DMS 273 (cell line): Measurements from ENCODE around the gene IQSEC2.

Experiments
- DNase-seq: peaks from one replicate; lab custom pipeline; 2025; ENCODE audit not compliant: unreplicated experiment; lab: John Stamatoyannopoulos, UW

The IQSEC2 gene

DNA sequence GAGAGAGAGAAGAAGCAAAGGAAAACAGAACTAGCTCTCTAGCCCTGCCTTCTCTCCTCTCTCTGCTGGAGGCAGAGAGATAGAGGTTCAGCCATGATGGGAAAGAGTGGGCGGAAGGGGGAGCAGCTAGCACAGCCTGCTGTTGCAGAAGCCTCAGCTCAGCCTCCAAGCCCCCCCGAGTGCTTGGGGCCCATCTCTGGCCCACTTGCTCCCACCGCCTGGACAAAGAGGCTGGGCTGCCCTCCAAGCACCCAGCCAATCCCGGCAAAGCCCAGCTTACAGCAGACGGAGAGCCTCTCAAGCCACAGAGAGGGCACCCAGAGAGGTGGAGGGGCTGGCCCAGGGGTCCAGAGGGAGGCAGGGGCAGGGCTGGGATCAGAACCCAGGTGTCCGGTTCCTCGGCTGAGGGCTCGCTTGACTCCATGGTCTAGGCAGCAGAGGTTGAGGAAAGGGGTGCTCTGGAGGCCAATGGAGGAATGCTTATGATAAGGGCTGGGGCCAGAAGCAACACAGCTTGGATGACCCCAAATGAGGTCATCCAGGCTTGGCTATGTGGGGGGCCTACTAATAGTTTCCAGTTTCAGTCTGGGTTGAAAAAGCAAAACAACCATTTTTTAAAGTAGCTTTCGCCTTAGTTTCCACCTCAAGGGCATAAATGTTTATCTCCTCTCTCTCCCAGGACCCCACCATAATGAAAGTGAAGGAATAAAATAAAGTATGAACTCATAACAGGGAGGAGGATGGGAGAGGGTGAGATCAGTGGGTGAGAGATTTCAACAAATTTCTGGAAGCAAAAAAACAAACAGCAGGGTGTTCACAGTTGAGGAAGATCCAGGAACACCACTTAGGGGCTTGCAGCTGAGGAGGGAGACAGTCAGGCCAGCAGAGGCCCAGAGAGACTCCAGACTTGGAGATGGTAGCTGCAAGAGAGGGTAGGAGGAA lies 24.9 kb upstream of the IQSEC2 start:
- no peak for DNase-seq

DNA sequence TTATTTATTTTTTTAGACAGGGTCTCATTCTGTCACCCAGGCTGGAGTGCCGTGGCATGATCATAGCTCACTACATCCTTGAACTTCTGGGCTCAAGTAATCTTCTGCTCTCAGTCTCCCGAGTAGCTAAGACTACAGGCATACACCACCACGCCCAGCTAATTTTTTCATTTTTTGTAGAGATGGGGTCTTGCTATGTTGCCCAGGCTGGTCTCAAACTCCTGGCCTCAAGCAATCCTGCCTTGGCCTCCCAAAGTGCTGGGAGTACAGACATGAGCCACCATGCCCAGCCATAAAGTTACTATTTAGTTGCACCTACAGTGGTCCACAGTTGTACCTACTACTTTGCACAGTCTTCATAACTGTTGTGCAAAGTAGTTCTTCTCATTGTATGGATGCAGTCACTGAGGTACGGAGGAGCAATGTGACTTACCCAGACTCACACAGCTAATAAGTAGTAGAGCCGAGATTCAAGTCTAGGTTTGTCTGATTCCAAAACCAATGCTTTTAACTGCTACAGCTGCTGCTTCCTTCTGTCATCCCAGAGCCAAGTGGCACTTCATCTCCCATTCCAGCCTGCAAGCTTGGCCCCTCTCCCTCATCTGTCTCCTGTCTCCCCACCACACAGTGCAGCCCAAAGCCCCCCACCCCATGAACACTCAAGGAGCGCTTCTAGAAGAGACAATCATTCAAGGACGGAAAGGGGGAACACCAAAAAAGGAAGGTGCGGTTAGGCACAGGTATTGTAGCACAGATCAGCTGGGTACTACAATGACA lies 24.0 kb upstream of the IQSEC2 start:
- no peak for DNase-seq

DNA sequence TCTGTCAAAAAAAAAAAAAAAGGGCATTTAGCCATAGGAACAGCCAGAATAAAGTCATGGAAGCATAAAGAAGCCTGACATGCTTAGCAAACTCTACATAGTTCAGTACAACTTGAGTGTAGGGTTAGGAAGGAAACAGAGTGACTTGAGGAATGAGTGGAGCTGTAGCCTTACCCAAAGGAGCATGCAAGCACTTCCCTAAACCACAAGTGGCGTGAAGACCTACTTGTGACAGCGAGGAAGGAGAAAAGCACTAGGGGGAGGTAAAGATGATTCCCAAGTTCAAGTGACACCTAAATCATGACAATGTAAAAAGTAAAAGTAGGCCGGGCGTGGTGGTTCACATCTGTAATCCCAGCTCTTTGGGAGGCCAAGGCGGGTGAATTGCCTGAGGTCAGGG lies 21.8 kb upstream of the IQSEC2 start:
- DNase-seq = no peak

DNA sequence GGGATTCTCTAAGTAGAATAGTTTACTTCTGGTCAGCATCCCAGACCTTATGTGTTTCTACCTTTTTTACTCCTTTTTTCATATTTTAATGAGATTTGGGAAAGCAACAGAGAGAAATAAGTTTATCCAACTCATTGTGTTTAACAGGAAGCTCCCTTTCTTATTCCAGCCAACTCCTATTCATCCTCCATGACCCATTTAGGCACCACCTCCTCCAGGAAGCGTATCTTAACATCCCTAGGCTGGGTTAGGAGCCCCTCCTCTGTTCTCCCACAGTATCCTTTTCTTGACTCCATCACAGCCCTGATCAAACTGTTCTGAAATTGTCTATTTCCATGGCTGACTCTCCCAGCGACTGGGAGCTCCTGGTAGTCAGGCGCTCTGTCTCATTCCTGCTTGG lies 18.8 kb upstream of the IQSEC2 start:
- DNase-seq = no peak

DNA sequence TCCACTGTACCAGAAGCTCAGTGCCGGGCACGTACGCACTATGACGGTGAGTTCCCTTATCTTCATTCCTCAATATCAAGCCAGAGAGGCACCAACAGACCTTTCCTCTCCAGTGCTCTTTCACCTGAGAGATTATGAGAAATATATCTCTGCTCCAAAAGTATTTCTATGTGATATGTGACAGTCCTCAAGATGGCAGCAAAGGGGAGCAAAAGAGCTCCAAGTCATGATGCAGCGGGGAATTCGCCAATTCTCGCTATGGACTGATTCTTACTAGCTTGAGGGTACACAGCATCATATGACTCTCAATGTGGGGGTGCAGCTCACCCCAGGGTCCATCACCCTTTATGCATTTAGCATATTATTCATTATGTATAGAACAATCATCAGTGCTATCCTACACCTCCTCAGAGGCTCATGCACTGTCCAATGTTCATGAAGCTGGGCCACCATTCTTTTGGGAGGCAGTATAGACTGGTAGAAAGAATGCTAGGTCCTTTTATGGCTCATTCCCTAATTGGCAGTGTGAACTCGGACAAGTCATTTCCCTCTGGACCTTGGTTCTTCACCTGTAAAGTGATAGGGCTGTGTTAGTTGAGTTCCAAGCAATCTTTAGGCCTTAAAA lies 12.8 kb upstream of the IQSEC2 start:
- peak; percentile 56 for DNase-seq

DNA sequence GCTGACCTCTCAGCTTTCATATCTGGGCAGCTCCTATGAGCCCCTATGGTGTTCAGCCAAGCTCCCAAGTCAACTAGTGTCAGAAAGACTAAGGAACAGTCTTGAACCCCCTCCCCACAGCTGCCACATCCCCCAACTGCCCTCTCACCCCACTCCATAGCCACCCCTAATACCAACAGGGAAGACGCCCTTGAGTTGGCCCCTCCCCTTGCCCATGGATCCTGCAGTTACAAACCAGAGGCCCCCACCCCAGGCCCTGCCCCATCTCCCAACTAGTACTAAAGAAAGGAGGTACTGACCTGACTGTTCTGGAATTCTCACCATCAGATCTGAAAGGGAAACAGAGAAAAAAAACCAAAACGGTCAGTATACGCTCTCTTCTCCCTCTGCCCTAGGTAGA lies 10.2 kb upstream of the IQSEC2 start:
- DNase-seq = no peak

DNA sequence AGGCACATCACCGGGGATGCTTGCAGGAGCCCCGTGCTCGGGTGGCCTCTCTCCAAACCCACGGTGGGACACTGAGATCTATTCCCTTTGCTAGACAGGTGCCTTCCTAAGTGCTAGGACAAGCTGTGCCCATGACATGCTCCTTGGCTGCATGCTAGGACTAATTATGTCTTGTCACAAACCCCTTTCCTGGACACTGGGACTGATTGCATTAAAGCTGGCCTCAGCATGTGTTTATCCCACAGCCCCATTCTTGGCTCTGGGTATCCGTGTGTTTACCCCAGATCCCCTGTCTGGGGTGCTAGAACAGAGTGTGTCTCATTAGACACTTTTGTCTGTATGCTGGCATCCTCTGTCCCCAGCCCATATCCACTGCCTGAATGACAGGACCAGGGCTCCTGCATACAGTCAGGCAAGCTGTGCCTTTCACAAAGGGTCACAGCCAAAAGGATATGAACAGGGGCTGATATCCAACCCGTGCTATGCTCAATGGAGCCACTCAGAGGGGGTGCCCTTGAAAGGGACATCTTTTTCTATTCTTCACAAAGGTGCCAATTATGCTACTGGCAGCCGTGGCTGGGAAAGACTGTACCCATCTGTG lies 9.2 kb upstream of the IQSEC2 start:
- DNase-seq = no peak

DNA sequence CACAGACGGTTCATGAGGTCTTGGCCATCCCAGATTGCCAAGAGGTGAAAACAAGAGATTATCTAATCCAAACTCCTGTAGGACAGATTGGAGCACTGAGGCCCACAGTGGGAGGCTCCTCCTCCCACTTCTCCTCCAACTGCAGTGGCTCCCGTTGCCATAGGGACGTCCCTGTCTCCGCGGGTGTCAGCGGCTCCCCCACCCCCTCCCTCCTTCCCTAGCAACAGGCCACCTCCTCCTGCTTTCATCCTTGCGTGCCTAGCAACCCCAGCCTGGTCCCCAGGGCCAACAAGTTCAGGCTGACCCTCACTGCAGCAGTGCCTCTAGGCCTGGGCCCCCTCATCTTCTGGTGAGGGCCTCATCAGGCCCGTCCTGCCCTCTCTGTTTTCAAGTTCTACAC lies 6.8 kb upstream of the IQSEC2 start:
- peak; percentile 84 for DNase-seq

DNA sequence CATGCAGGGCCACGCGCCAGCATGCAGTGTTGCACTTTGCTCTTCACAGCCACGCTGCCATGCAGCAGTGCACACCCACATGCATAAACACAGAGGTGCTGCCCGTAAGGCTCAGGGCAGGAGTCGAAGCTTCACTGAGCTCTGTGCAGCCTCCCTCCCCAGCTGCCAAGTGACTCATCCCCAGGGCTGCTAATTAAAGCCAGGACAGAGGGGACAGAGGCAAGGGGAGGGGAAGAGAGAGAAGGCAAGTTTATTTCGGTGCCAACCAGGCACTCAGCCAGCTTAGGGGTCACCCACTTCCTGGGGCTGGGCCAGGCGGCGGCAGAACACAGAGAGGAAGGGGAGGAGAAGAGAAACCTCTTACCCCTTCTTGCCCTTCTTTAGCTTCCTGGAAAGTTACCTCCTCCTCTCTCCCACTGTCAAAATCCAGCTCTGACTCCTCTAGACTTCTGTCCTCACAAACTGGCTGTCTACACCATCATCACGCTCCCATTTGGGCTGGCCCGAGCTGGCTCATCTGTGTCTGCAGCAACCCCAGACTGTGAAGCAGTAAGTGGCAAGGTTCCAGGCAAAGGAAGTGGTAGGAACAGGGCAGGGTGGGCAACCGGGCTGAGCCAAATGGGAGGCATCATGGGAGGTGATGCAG lies 6.2 kb upstream of the IQSEC2 start:
- DNase-seq = peak; percentile 77

DNA sequence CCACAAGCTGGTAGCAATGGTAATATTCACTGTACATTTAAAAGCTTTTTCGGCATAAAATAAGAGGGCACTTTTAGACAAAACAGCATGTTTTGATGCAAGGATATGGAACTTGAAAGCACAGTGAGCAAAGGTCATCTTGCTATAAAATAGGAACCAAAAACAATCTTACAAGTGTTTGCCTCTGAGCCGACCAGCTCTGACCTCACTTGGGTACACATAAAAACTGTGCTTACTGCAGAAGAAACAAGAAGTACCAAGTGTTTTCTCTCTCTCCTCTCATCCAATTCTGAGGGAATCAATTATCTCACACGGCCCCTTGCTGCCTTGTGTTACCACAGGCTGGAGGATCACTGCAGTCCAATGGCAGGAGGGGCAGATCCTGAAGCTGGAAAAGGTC lies 4.8 kb upstream of the IQSEC2 start:
- DNase-seq = no peak

DNA sequence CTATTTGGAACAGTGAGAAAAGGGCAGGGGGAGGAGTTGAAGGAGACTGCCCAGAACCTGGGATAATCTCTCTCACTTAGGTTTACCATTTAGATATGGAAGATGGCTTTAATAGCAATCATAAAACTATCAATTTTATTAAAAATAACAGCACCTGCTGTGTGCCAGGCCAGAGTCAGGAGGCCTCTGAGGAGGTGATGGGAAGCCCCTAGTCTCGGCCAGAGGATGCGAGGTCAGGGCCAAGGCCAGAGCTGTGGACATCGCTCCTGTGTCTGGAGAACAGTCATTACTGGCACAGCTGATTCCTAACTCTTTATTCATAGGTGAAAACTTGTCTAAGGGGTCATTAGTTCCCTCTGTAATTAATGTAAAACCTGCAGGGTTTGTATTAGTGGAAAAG lies 4.2 kb upstream of the IQSEC2 start:
- no peak for DNase-seq

DNA sequence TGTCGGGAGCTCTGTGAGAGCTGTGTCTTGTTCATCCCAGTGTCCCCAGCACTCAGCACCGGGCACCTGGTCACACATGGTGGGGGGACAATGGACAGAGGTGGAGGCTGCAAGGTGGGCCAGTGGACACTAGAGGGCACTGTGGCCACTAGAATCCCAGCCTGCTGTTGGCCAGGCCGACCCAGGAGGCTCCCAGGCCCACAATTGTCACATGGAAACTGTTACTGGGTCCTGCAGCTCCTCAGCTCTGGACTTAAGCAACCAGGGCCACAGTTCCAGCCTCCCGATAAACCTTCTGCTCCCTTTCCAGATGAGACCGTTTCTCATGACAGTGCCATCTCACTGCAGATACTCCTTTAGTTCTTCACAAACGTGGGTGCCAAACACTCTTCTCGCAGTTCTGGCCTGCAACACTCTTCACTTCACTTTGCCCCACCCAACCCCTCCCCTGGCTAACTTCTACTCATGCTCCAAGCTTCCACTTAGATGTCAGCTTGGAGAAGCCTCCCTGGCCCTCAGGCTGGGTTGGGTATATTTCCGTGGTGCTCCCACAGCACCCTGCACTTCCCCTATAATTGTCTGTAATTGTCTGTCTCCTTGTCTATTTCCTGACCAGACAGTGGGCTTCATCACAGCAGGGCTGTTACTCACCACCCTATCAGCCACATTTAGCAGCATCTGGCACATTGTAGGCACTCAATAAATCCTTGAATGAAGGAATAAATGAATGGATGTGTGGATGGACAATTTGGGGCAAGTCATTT lies 3.5 kb upstream of the IQSEC2 start:
- peak; percentile 81 for DNase-seq

DNA sequence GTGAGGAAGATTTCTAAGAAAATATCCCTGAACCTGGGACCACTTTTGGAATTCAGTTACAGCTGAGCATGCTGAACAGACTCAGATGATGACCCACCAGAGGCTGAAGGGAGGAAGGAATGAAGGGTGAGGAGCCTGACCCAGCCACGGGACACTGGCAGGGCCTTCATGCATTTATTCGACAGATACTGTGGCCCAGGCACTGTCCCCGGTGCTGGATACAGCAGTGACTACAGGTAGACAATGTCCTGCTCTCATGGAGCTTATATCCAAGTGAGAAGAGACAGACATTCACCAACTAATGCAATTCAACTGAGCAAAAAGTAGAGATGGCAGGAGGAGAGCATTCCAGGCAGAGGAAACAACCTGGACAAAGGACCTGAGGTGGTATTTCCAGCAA lies 2.2 kb upstream of the IQSEC2 start:
- no peak for DNase-seq

DNA sequence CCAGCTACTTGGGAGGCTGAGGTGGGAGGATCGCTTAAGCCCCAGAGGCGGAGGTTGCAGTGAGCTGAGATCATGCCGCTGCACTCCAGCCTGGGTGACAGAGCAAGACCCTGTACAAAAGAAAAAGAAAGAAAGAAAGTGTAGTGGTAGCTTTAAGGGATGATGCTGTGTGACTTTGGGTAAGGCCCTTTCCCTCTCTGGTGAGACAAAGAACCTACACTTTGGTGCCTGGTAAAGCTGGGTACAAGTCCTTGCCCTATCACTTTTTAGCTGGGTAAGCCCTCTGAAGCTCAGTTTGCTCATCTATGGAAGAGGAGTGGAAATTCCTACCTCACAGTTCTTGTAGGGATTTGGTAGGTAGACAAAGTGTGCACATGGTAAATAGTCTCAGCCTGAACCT lies 1.7 kb upstream of the IQSEC2 start:
- no peak for DNase-seq

DNA sequence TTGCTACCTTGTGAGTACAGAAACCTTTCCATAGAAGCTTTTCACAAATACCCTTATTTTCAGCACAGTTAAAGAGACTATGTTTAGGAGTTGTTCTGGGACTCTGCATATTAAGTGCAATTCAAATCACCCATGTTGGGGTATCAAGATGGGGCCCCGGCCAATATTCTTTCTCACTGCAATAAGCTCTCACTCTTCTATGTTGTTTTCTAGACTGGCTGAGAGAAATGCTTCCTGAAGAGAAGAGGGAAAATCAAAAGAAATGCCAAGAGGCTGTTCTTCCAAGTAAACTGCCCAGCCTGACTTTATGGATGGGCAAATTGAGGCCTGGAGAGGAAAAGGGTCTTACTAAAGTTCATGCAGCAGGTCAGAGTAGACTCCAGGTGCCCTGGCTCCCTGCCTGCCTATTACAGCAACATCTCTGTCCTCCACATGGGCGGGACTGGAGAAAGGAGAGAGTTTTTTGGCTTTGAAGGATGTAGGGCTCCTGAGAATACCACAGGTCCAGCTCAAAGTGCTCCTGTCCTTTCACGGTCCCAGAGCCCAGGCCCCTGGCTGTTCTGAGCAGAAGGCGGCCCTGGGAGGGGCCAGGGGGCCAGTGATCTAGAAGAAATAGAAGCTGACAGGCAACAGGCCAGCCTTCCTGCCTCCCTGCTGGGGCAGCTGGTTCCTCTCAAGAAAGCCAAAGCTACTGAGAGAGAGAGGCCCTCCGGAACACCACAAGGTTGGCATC lies 745 bp upstream of the IQSEC2 start:
- DNase-seq = peak; percentile 84

DNA sequence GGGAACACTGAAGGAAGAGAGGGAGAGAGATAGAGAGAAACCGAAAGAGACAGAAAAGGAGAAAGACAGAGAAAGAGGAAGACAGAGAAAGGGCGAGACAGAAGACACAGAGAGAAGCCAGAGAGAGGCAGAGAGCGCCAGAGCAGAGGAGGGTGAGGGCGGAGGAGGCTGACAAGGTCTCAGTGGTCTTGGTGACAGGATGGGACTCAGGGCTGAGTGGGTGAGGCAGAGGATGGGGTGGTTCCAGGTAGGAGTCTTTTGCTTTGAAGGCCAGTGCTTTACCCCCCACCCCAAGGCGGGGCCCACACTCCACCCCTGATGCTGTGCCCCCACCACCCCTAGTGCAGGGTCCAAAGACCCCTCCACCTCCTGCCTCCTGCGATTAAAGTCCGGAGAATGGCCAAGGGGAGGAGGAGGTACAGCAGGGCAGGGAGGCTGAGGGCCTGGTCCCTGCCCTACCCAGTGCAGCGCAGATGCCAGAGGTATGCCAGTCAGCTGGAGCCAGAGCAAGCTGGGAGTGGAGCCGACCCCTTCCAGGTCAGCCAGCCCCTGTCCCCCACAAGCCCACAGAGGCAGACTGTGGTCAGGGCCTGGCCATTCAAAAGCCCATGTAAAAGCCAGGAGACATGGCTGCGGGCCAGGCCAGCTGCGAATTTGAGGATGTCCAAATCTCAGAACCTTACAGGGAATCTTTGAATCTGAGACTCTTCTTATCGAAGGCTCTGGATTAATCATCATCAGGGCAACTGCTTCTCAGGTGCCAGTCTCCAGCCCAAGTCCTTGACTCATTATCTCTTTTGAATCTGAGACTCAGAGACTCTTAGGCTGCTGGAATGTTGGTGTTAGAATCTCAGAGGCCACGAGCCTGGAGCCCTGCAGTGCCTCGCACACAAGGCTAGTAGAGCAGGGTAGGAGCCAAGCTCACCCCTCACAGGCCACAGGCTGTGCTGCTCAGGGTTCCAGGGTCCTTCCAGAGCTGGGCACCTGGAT lies 758 bp downstream of the IQSEC2 start:
- DNase-seq = peak; percentile 53

DNA sequence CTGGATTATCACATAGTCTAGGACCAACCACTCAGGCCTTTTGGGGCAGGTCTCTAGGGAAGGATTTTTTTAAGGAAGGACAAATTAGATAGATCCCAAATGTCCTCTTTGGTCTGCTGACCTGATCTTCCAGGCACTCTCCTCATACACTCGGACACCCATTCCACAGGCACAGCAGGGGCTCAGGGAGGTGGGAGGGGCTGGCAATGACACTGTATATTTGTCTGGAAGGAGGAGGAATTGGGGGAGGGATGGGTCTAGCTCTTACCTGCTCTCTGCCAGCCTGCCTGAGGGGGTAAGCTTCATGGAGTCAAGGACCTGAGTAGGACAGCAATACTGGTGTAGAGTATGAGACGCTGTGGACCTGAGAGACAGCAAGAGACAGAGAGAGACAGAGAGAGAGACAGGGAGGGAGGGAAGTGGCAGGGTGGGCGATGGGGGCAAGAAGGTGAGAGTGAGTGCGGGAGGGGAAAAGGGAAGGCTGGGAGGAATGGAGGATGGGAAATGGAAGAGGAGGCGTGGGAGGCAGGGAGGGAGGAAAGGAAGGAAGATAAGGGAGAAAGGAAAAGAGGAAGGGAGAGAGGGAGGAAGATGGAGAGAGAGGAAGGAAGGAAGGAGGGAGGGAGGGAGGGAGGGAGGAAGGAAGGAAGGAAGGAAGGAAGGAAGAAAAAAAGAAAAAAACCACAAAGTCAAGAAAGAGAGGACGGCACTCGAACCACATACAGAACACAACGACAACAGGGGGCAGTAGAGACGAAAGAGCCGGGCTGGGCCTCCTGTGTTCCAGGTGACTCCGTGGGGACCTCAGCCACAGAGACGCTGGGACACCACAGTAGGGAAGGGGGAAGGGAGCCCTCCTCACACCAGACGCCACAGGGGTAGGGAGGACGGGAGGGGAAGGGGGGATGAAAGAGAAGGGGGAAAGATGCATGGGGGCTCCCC lies 1.8 kb downstream of the IQSEC2 start:
- no peak for DNase-seq
